ENCODE results near the gene AMPD3.

Gene AMPD3

GRCh38 chr11:10454878-10455631 is at the start of gene AMPD3:
Gene AMPD3, plus strand, starts transcription at chr11:10455264. Its CDS starts 6,256 bp downstream, at chr11:10461520.
- peak within 1 kb of the TSS; percentile 60 to 68 for H3K4me3 ChIP-seq (ENCODE audit: low read depth in 1 of 2, low read length in 2 of 2)

GRCh38 chr11:10405865-10406592 is 49.0 kb upstream of the AMPD3 start:
- Histone ChIP-seq H3K9me3 (ENCODE audit: control insufficient read depth in 1 of 2, low read length in 2 of 2) (no peaks in the 10 kb centered on the region), H3K27me3 (ENCODE audit: control insufficient read depth in 1 of 2, insufficient read depth in 2 of 2, low read length in 2 of 2) (no peaks in the 10 kb centered on the region), H3K4me1 (ENCODE audit: control insufficient read depth in 1 of 2, insufficient read depth in 2 of 2, low read length in 2 of 2) (peaks cover 4 to 6% of the 10 kb centered on the region in 2 donors), H3K4me3 (ENCODE audit: low read depth in 1 of 2, low read length in 2 of 2) (no peak overlapping the region), H3K9ac (ENCODE audit: low read depth in 1 of 2, low read length in 2 of 2) (no peak overlapping the region), H3K36me3 (ENCODE audit: control insufficient read depth in 1 of 2, insufficient read depth in 2 of 2, low read length in 2 of 2) (no peaks in the 10 kb centered on the region), H3K27ac (ENCODE audit: low read depth, low read length) (no peak overlapping the region)

More at GRCh38 chr11:10454878-10455631, at the start of gene AMPD3:
- H3K36me3 ChIP-seq (ENCODE audit: control insufficient read depth in 1 of 2, insufficient read depth in 2 of 2, low read length in 2 of 2), result no peaks in the 10 kb centered on the region
- no peaks in the 10 kb centered on the region for H3K9me3 ChIP-seq (ENCODE audit: control insufficient read depth in 1 of 2, low read length in 2 of 2)
- H3K4me1 ChIP-seq (ENCODE audit: control insufficient read depth in 1 of 2, insufficient read depth in 2 of 2, low read length in 2 of 2), result peaks cover 36 to 37% of the 10 kb centered on the region in 2 donors
- H3K27me3 ChIP-seq (ENCODE audit: control insufficient read depth in 1 of 2, insufficient read depth in 2 of 2, low read length in 2 of 2), result no peaks in the 10 kb centered on the region
- H3K27ac ChIP-seq (ENCODE audit: low read depth, low read length), result peak within 1 kb of the TSS; percentile 24
- peak within 1 kb of the TSS; percentile 30 to 62 for H3K9ac ChIP-seq (ENCODE audit: low read depth in 1 of 2, low read length in 2 of 2)

- peaks cover 4 to 6% of the 10 kb centered on the region in 2 donors for H3K4me1 ChIP-seq (ENCODE audit: control insufficient read depth in 1 of 2, insufficient read depth in 2 of 2, low read length in 2 of 2)
- no peak overlapping the region for H3K9ac ChIP-seq (ENCODE audit: low read depth in 1 of 2, low read length in 2 of 2)
- H3K27ac ChIP-seq (ENCODE audit: low read depth, low read length), result no peak overlapping the region
- no peak overlapping the region for H3K4me3 ChIP-seq (ENCODE audit: low read depth in 1 of 2, low read length in 2 of 2)
- no peaks in the 10 kb centered on the region for H3K9me3 ChIP-seq (ENCODE audit: control insufficient read depth in 1 of 2, low read length in 2 of 2)
- no peaks in the 10 kb centered on the region for H3K36me3 ChIP-seq (ENCODE audit: control insufficient read depth in 1 of 2, insufficient read depth in 2 of 2, low read length in 2 of 2)
- H3K27me3 ChIP-seq (ENCODE audit: control insufficient read depth in 1 of 2, insufficient read depth in 2 of 2, low read length in 2 of 2), result no peaks in the 10 kb centered on the region
These were observed 48.0 kb upstream of the AMPD3 start for GRCh38 chr11:10407055-10407454.

GRCh38 chr11:10407749-10408685 is 47.0 kb upstream of the AMPD3 start:
- Histone ChIP-seq H3K4me1 (ENCODE audit: control insufficient read depth in 1 of 2, insufficient read depth in 2 of 2, low read length in 2 of 2) (peaks cover 4 to 6% of the 10 kb centered on the region in 2 donors), H3K9me3 (ENCODE audit: control insufficient read depth in 1 of 2, low read length in 2 of 2) (no peaks in the 10 kb centered on the region), H3K4me3 (ENCODE audit: low read depth in 1 of 2, low read length in 2 of 2) (no peak overlapping the region), H3K36me3 (ENCODE audit: control insufficient read depth in 1 of 2, insufficient read depth in 2 of 2, low read length in 2 of 2) (no peaks in the 10 kb centered on the region), H3K27me3 (ENCODE audit: control insufficient read depth in 1 of 2, insufficient read depth in 2 of 2, low read length in 2 of 2) (no peaks in the 10 kb centered on the region), H3K9ac (ENCODE audit: low read depth in 1 of 2, low read length in 2 of 2) (no peak overlapping the region), H3K27ac (ENCODE audit: low read depth, low read length) (no peak overlapping the region)

- Histone ChIP-seq H3K4me3 (ENCODE audit: low read depth in 1 of 2, low read length in 2 of 2) (no peak overlapping the region), H3K9me3 (ENCODE audit: control insufficient read depth in 1 of 2, low read length in 2 of 2) (no peaks in the 10 kb centered on the region), H3K36me3 (ENCODE audit: control insufficient read depth in 1 of 2, insufficient read depth in 2 of 2, low read length in 2 of 2) (no peaks in the 10 kb centered on the region), H3K27me3 (ENCODE audit: control insufficient read depth in 1 of 2, insufficient read depth in 2 of 2, low read length in 2 of 2) (no peaks in the 10 kb centered on the region), H3K27ac (ENCODE audit: low read depth, low read length) (no peak overlapping the region), H3K9ac (ENCODE audit: low read depth in 1 of 2, low read length in 2 of 2) (no peak overlapping the region), H3K4me1 (ENCODE audit: control insufficient read depth in 1 of 2, insufficient read depth in 2 of 2, low read length in 2 of 2) (peaks cover 6 to 7% of the 10 kb centered on the region in 2 donors)
These were observed 45.8 kb upstream of the AMPD3 start for GRCh38 chr11:10409207-10409661.

- H3K4me1 ChIP-seq (ENCODE audit: control insufficient read depth in 1 of 2, insufficient read depth in 2 of 2, low read length in 2 of 2), result peaks cover 7 to 10% of the 10 kb centered on the region in 2 donors
- H3K4me3 ChIP-seq (ENCODE audit: low read depth in 1 of 2, low read length in 2 of 2), result no peak overlapping the region
- no peak overlapping the region for H3K27ac ChIP-seq (ENCODE audit: low read depth, low read length)
These were observed 44.8 kb upstream of the AMPD3 start for GRCh38 chr11:10410106-10410843.

GRCh38 chr11:10410844-10411200 is 44.2 kb upstream of the AMPD3 start:
- no peaks in the 10 kb centered on the region for H3K27me3 ChIP-seq (ENCODE audit: control insufficient read depth in 1 of 2, insufficient read depth in 2 of 2, low read length in 2 of 2)
- no peak overlapping the region for H3K27ac ChIP-seq (ENCODE audit: low read depth, low read length)
- H3K4me1 ChIP-seq (ENCODE audit: control insufficient read depth in 1 of 2, insufficient read depth in 2 of 2, low read length in 2 of 2), result peaks cover 12 to 13% of the 10 kb centered on the region in 2 donors
- no peak overlapping the region for H3K4me3 ChIP-seq (ENCODE audit: low read depth in 1 of 2, low read length in 2 of 2)
- no peak overlapping the region for H3K9ac ChIP-seq (ENCODE audit: low read depth in 1 of 2, low read length in 2 of 2)
- no peaks in the 10 kb centered on the region for H3K9me3 ChIP-seq (ENCODE audit: control insufficient read depth in 1 of 2, low read length in 2 of 2)
- no peaks in the 10 kb centered on the region for H3K36me3 ChIP-seq (ENCODE audit: control insufficient read depth in 1 of 2, insufficient read depth in 2 of 2, low read length in 2 of 2)

More at GRCh38 chr11:10410106-10410843, 44.8 kb upstream of the AMPD3 start:
- Histone ChIP-seq H3K27me3 (ENCODE audit: control insufficient read depth in 1 of 2, insufficient read depth in 2 of 2, low read length in 2 of 2) (no peaks in the 10 kb centered on the region), H3K9me3 (ENCODE audit: control insufficient read depth in 1 of 2, low read length in 2 of 2) (no peaks in the 10 kb centered on the region), H3K9ac (ENCODE audit: low read depth in 1 of 2, low read length in 2 of 2) (no peak overlapping the region), H3K36me3 (ENCODE audit: control insufficient read depth in 1 of 2, insufficient read depth in 2 of 2, low read length in 2 of 2) (no peaks in the 10 kb centered on the region)

- Histone ChIP-seq H3K27ac (ENCODE audit: low read depth, low read length) (no peak overlapping the region), H3K9ac (ENCODE audit: low read depth in 1 of 2, low read length in 2 of 2) (no peak overlapping the region), H3K9me3 (ENCODE audit: control insufficient read depth in 1 of 2, low read length in 2 of 2) (no peaks in the 10 kb centered on the region), H3K27me3 (ENCODE audit: control insufficient read depth in 1 of 2, insufficient read depth in 2 of 2, low read length in 2 of 2) (no peaks in the 10 kb centered on the region), H3K4me1 (ENCODE audit: control insufficient read depth in 1 of 2, insufficient read depth in 2 of 2, low read length in 2 of 2) (peaks cover 5 to 9% of the 10 kb centered on the region in 2 donors), H3K4me3 (ENCODE audit: low read depth in 1 of 2, low read length in 2 of 2) (no peak overlapping the region), H3K36me3 (ENCODE audit: control insufficient read depth in 1 of 2, insufficient read depth in 2 of 2, low read length in 2 of 2) (no peaks in the 10 kb centered on the region)
These were observed 42.8 kb upstream of the AMPD3 start for GRCh38 chr11:10412266-10412665.

- Histone ChIP-seq H3K27ac (ENCODE audit: low read depth, low read length) (no peak overlapping the region), H3K9ac (ENCODE audit: low read depth in 1 of 2, low read length in 2 of 2) (no peak overlapping the region), H3K4me3 (ENCODE audit: low read depth in 1 of 2, low read length in 2 of 2) (no peak overlapping the region)
These were observed 41.8 kb upstream of the AMPD3 start for GRCh38 chr11:10413268-10413667.

More at GRCh38 chr11:10413268-10413667, 41.8 kb upstream of the AMPD3 start:
- H3K4me1 ChIP-seq (ENCODE audit: control insufficient read depth in 1 of 2, insufficient read depth in 2 of 2, low read length in 2 of 2), result peaks cover 5 to 9% of the 10 kb centered on the region in 2 donors
- no peaks in the 10 kb centered on the region for H3K27me3 ChIP-seq (ENCODE audit: control insufficient read depth in 1 of 2, insufficient read depth in 2 of 2, low read length in 2 of 2)
- H3K9me3 ChIP-seq (ENCODE audit: control insufficient read depth in 1 of 2, low read length in 2 of 2), result no peaks in the 10 kb centered on the region
- H3K36me3 ChIP-seq (ENCODE audit: control insufficient read depth in 1 of 2, insufficient read depth in 2 of 2, low read length in 2 of 2), result no peaks in the 10 kb centered on the region
